PFSK-1 (cell line): ENCODE results near the gene ZDHHC14.

Experiments used
- FOXP2 ChIP-seq: optimal IDR thresholded peaks from 2 replicates; pipeline ENCODE3; 2011; ENCODE audit warnings: borderline replicate concordance, control low read depth, inconsistent platforms; ENCODE audit not compliant: insufficient read depth; ENCODE audit errors: extremely low read length, extremely low read depth
- POLR2AphosphoS5 ChIP-seq: IDR thresholded peaks from 2 replicates; pipeline ENCODE4 v1.6.1; 2012; ENCODE audit warnings: low read depth, mild to moderate bottlenecking, control low read depth, low read length, moderate library complexity
- SIN3A ChIP-seq: IDR thresholded peaks from 2 replicates; pipeline ENCODE4 v1.6.1; 2012; ENCODE audit warnings: mild to moderate bottlenecking, low read length, moderate library complexity, borderline replicate concordance; ENCODE audit not compliant: insufficient read depth
- TAF1 ChIP-seq: IDR thresholded peaks from 2 replicates; pipeline ENCODE4 v1.6.1; 2012; ENCODE audit warnings: low read length, control low read depth, borderline replicate concordance; ENCODE audit not compliant: insufficient read depth
- TF ChIP-seq, protein P1 (sequence below), 2 experiments: IDR thresholded peaks; 2 replicates each; pipeline versions ENCODE4 v1.6.1 to v1.8.0; 2011 to 2012; ENCODE audit warnings: low read depth in 2 of 2, low read length in 2 of 2, control low read depth in 1 of 2, inconsistent platforms in 1 of 2, mild to moderate bottlenecking in 1 of 2, moderate library complexity in 1 of 2; ENCODE audit not compliant: insufficient read depth in 1 of 2

The ZDHHC14 gene

DNA sequence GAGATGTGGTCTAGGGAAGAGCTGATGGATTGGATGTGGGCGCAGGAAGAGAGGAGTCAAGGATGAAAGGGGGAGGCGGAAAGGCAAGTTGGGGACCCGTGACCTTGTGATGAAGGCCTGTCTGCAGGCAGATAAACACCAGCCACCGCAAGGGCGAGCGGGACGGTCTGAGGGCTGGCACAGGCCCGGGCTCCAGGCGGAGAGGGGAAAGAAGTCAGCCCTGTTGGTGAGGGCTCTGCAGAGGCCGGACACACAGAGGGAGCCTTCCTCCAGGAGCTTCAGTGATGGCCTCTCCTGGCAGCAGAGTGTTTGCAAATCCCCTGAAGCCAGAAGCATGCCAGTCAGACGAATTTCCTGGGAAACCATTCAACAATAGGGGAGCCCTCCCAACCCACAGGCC, 112.2 kb downstream of the ZDHHC14 start:
- TF ChIP-seq SIN3A (no peak), POLR2AphosphoS5 (no peak), FOXP2 (no peak), TAF1 (no peak)
- TF ChIP-seq, protein P1, sequence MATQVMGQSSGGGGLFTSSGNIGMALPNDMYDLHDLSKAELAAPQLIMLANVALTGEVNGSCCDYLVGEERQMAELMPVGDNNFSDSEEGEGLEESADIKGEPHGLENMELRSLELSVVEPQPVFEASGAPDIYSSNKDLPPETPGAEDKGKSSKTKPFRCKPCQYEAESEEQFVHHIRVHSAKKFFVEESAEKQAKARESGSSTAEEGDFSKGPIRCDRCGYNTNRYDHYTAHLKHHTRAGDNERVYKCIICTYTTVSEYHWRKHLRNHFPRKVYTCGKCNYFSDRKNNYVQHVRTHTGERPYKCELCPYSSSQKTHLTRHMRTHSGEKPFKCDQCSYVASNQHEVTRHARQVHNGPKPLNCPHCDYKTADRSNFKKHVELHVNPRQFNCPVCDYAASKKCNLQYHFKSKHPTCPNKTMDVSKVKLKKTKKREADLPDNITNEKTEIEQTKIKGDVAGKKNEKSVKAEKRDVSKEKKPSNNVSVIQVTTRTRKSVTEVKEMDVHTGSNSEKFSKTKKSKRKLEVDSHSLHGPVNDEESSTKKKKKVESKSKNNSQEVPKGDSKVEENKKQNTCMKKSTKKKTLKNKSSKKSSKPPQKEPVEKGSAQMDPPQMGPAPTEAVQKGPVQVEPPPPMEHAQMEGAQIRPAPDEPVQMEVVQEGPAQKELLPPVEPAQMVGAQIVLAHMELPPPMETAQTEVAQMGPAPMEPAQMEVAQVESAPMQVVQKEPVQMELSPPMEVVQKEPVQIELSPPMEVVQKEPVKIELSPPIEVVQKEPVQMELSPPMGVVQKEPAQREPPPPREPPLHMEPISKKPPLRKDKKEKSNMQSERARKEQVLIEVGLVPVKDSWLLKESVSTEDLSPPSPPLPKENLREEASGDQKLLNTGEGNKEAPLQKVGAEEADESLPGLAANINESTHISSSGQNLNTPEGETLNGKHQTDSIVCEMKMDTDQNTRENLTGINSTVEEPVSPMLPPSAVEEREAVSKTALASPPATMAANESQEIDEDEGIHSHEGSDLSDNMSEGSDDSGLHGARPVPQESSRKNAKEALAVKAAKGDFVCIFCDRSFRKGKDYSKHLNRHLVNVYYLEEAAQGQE (IDR thresholded peaks at IDR 0.05; ENCODE audit: insufficient read depth in 1 of 2, low read depth in 2 of 2, low read length in 2 of 2): no peak

DNA sequence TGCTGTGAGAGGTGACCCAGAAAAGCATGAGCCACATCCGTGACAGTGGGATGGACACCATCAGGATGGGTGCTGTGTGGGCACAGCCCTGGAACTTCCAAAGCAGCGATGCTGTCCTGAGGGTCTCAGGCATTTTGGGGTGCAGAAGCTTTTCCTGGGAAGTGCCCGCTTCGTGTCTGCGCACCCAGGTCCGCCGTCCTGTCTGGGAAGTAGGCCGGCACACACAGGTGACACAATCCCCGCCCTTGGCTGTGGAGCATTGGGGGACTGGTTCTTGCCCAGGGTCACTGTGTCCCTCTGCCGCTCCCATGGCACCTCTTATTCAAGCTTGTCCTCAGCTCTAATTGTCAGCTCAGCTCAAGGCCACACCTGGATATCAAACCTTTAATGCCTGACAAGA, 112.6 kb downstream of the ZDHHC14 start:
- TF ChIP-seq FOXP2 (no peak), POLR2AphosphoS5 (no peak), TAF1 (no peak), SIN3A (no peak)
- TF ChIP-seq, protein P1 (IDR thresholded peaks at IDR 0.05; ENCODE audit: insufficient read depth in 1 of 2, low read depth in 2 of 2, low read length in 2 of 2): no peak

DNA sequence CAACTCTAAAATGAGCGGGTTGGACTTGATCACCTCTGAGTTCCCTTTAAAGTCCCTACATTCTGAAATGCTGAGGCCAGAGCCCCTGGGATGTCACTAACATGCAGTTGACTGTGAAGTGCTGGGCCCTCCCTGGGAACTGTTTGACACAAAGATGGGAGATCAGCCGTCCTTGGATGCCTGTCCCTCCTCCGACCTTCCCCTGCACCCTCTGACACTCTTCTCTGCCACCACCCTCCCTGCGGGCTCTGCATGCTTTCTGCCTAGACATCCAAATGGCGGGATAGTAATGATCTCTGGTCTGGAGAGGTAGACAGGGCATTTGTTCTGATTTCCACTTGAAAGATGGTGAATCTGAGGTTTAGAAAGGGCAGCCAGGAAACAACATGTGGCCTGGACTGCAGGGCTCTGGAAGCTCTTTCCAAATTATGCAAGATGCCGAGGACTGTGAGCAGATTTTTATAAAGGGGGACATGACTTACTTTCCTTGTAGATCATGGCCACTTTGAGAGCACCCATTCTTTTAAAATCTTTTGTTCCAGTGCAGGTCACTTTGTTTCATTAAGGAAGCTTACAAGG, 113.2 kb downstream of the ZDHHC14 start:
- TF ChIP-seq, protein P1 (IDR thresholded peaks at IDR 0.05; ENCODE audit: insufficient read depth in 1 of 2, low read depth in 2 of 2, low read length in 2 of 2): no peak
- TF ChIP-seq POLR2AphosphoS5 (no peak), TAF1 (no peak), SIN3A (no peak), FOXP2 (no peak)

DNA sequence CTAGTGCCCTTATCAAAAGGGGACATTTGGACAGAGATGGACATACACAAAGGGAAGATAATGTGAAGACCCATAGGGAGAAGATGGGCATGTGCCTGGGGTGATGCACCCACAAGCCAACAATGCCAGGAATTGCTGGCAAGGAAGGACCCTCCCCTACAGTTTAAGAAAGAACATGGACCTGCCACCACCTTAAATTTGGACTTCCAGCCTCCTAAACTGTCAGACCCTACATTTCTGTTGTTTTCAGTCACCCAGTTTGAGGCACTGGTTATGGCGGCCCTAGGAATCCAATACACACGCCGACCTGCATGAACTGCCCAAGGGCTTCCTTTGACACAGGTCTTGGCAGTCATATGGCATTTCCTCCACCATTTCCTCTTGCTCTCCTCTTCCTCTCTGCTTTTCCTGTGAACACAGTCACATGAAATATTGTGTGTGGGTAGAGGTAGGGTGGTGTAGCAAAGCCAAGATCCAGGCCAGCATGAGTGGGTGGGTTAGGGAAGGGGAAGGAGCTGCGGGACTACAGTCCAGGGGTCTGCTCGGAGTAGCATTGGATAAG, 115.6 kb downstream of the ZDHHC14 start:
- TF ChIP-seq POLR2AphosphoS5 (no peak), TAF1 (no peak), FOXP2 (no peak), SIN3A (no peak)
- TF ChIP-seq, protein P1 (IDR thresholded peaks at IDR 0.05; ENCODE audit: insufficient read depth in 1 of 2, low read depth in 2 of 2, low read length in 2 of 2): no peak

DNA sequence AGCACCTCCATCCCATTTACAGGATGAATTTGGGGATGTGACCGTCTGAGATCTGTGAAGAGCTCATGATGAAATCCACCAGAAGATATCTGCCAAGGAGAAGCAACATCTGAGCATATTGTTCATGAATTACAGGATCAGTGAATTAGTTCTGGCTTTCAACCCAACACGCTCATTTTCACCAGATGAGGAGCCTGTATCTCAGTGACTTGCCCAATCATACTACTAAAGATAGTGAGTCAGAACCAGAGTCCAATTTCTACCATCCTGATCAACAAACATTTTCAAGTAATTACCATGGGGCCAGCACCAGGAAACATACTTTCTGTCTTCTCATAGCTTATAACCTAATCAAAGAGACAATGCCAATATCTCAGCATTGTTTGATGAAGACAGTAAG, 116.6 kb downstream of the ZDHHC14 start:
- no peak for TF ChIP-seq POLR2AphosphoS5
- TF ChIP-seq TAF1: no peak
- TF ChIP-seq, protein P1 (IDR thresholded peaks at IDR 0.05; ENCODE audit: insufficient read depth in 1 of 2, low read depth in 2 of 2, low read length in 2 of 2): no peak
- TF ChIP-seq FOXP2: no peak
